ENCODE measurements around the gene REC8.

Gene REC8

DNA sequence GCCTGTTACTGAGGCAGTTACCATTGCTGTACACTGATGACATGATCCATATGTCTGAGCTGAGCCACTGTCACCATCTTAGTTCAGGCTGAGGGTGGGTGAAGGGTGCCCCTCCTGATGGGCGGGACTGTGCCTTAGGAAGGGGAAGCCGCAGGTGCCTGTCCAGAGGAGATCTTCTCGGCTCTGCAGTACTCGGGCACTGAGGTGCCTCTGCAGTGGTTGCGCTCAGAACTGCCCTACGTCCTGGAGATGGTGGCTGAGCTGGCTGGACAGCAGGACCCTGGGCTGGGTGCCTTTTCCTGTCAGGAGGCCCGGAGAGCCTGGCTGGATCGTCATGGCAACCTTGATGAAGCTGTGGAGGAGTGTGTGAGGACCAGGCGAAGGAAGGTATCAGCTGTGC lies 20.9 kb upstream of the REC8 start:
- H3K4me3 ChIP-seq (ENCODE audit: low read depth, low read length) = no peak overlapping the region
- TF ChIP-seq, protein P1, sequence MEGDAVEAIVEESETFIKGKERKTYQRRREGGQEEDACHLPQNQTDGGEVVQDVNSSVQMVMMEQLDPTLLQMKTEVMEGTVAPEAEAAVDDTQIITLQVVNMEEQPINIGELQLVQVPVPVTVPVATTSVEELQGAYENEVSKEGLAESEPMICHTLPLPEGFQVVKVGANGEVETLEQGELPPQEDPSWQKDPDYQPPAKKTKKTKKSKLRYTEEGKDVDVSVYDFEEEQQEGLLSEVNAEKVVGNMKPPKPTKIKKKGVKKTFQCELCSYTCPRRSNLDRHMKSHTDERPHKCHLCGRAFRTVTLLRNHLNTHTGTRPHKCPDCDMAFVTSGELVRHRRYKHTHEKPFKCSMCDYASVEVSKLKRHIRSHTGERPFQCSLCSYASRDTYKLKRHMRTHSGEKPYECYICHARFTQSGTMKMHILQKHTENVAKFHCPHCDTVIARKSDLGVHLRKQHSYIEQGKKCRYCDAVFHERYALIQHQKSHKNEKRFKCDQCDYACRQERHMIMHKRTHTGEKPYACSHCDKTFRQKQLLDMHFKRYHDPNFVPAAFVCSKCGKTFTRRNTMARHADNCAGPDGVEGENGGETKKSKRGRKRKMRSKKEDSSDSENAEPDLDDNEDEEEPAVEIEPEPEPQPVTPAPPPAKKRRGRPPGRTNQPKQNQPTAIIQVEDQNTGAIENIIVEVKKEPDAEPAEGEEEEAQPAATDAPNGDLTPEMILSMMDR (IDR thresholded peaks at IDR 0.05; ENCODE audit: control insufficient read depth, extremely low read depth, insufficient read depth) = no peak
- DNase-seq (ENCODE audit: low read depth) = no peak

DNA sequence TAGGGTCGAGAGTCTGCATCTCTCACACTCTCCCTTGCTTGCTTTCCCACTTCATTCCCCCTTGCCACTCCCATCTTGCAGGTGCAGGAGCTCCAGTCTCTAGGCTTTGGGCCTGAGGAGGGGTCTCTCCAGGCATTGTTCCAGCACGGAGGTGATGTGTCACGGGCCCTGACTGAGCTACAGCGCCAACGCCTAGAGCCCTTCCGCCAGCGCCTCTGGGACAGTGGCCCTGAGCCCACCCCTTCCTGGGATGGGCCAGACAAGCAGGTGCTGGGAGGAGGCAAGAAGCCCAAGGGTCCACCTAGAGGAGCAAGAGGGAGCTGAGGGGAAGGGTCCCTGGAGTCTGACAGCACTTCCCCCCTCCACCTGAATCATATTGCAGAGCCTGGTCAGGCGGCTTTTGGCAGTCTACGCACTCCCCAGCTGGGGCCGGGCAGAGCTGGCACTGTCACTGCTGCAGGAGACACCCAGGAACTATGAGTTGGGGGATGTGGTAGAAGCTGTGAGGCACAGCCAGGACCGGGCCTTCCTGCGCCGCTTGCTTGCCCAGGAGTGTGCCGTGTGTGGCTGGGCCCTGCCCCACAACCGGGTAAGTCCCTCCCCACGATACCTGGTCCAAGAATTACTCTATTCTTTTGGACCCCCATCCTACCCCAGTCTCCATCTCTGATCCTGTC lies 20.3 kb upstream of the REC8 start:
- no peak for DNase-seq (ENCODE audit: low read depth)
- TF ChIP-seq, protein P1 (IDR thresholded peaks at IDR 0.05; ENCODE audit: control insufficient read depth, extremely low read depth, insufficient read depth) = no peak

DNA sequence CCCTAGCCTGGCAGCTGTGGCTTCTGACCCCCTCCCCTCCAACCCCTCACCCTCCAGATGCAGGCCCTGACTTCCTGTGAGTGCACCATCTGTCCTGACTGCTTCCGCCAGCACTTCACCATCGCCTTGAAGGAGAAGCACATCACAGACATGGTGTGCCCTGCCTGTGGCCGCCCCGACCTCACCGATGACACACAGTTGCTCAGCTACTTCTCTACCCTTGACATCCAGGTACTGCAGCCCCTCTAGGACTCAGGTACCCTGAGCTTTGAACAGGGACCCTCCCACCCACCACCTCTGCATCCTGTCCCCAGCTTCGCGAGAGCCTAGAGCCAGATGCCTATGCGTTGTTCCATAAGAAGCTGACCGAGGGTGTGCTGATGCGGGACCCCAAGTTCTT lies 16.8 kb upstream of the REC8 start:
- H3K4me3 ChIP-seq (ENCODE audit: low read depth, low read length) = no peak overlapping the region
- DNase-seq (ENCODE audit: low read depth) = no peak
- TF ChIP-seq, protein P1 (IDR thresholded peaks at IDR 0.05; ENCODE audit: control insufficient read depth, extremely low read depth, insufficient read depth) = no peak

More for the DNA sequence above, 20.3 kb upstream of the REC8 start:
- H3K4me3 ChIP-seq (ENCODE audit: low read depth, low read length) = no peak overlapping the region

DNA sequence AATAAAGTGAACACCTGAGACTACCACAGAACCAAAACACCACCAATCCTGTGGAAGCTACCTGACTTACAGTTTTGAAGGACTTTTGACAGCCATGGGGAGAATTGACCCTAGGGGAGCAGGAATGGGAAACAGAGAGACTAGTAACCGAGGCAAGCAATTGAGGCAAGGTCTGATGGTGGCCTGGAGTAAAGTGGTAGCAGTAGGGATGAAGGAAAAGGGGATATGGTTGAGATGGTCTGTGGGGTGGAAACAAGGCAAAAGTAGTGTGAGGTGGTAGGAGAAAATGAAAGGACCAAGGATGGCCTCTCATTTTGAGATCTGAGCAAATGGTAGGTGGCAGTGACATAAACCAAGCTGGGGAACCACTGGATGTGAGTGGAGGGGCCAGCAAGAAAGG lies 15.0 kb upstream of the REC8 start:
- DNase-seq (ENCODE audit: low read depth) = no peak
- TF ChIP-seq, protein P1 (IDR thresholded peaks at IDR 0.05; ENCODE audit: control insufficient read depth, extremely low read depth, insufficient read depth) = no peak

DNA sequence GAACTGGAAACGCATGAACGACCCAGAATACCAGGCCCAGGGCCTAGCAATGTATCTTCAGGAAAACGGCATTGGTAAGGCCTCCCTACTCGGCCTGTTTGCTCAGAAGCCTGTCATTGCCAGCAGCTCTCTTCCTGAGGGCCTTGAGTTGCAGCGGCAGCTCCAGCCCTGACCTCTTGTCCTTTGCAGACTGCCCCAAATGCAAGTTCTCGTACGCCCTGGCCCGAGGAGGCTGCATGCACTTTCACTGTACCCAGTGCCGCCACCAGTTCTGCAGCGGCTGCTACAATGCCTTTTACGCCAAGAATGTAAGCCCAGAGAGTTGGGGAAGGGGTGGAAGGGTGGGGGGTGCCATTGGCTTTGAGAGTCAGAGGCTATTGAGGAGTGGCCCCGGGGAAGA lies 14.5 kb upstream of the REC8 start:
- no peak for DNase-seq (ENCODE audit: low read depth)
- TF ChIP-seq, protein P1 (IDR thresholded peaks at IDR 0.05; ENCODE audit: control insufficient read depth, extremely low read depth, insufficient read depth) = no peak

More for the DNA sequence above, 15.0 kb upstream of the REC8 start:
- no peak overlapping the region for H3K4me3 ChIP-seq (ENCODE audit: low read depth, low read length)

DNA sequence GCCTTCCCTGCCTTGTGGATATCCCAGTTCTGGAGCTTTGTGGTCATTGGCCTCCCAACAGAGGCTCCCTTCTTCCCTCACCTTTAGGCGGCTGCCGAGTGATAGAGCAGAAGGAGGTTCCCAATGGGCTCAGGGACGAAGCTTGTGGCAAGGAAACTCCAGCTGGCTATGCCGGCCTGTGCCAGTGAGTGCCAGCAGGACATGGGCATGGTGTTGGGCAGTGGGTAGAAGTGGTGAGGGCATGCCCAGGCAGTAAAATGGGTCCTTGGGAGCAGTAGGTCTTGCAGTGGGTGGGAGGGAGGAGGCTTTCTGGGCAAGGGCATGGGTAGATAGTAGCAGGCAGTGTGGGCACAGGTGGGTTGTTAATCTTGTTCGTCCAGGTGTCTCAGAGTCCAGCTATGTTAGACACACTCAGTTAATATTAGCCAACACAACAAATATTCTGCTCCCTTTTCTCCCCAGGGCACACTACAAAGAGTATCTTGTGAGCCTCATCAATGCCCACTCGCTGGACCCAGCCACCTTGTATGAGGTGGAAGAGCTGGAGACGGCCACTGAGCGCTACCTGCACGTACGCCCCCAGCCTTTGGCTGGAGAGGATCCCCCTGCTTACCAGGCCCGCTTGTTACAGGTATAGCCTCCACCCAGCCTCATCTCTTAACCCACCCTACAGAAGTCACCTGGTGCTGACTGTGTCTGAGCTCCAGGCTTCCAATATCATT lies 11.9 kb upstream of the REC8 start:
- DNase-seq (ENCODE audit: low read depth) = no peak
- no peak overlapping the region for H3K4me3 ChIP-seq (ENCODE audit: low read depth, low read length)
- TF ChIP-seq, protein P1 (IDR thresholded peaks at IDR 0.05; ENCODE audit: control insufficient read depth, extremely low read depth, insufficient read depth) = no peak

More for the DNA sequence above, 14.5 kb upstream of the REC8 start:
- H3K4me3 ChIP-seq (ENCODE audit: low read depth, low read length) = no peak overlapping the region
